ENCODE results near the gene SLC2A14. TPM values are rescaled to one million over a fixed set of nuclear protein-coding genes. Genes with fewer than 3 reads are reported as not detected.

SLC2A14 gene
- total RNA-seq, 1 donor from 2014 or later = 2.8 TPM

- Histone ChIP-seq H3K36me3 (ENCODE audit: insufficient read depth, low read length) (no peaks in the 10 kb centered on the region), H3K4me3 (ENCODE audit: insufficient read depth, low read depth, low read length) (no peak overlapping the region), H4K20me1 (ENCODE audit: insufficient read depth, low read length) (no peaks in the 10 kb centered on the region), H3K4me2 (ENCODE audit: low read length) (no peak overlapping the region), H3K4me1 (ENCODE audit: insufficient read depth, low read length) (no peaks in the 10 kb centered on the region), H3K27me3 (ENCODE audit: insufficient read depth, low read length) (no peaks in the 10 kb centered on the region), H3K27ac (ENCODE audit: low read depth, low read length) (no peak overlapping the region), H3K9ac (ENCODE audit: low read length) (no peak overlapping the region), H2AFZ (ENCODE audit: low read depth, low read length) (no peak overlapping the region), H3K79me2 (ENCODE audit: insufficient read depth, low read length) (no peaks in the 10 kb centered on the region), H3K9me3 (ENCODE audit: insufficient read depth, low read depth, low read length) (no peaks in the 10 kb centered on the region)
- DNase-seq (ENCODE audit: low read depth) = no peak
- H3K36me3 Mint-ChIP-seq (ENCODE audit: low read depth, unreplicated experiment) = no peaks in the 10 kb centered on the region
- peaks cover 2% of the 10 kb centered on the region for H3K27me3 Mint-ChIP-seq (ENCODE audit: low read depth, unreplicated experiment)
- TF ChIP-seq EZH2 (IDR thresholded peaks at IDR 0.05; ENCODE audit: insufficient read depth, low read length) = no peak
- H3K9me3 Mint-ChIP-seq (ENCODE audit: unreplicated experiment) = no peaks in the 10 kb centered on the region
- no peaks in the 10 kb centered on the region for H3K4me1 Mint-ChIP-seq (ENCODE audit: low read depth, unreplicated experiment)
- no peak overlapping the region for H3K4me3 Mint-ChIP-seq (ENCODE audit: unreplicated experiment)
- no peak for FAIRE-seq
- H3K27ac Mint-ChIP-seq (ENCODE audit: unreplicated experiment) = no peak overlapping the region
Observed at GRCh38 chr12:7782055-7782454, 90.7 kb downstream of the SLC2A14 start.

DNA sequence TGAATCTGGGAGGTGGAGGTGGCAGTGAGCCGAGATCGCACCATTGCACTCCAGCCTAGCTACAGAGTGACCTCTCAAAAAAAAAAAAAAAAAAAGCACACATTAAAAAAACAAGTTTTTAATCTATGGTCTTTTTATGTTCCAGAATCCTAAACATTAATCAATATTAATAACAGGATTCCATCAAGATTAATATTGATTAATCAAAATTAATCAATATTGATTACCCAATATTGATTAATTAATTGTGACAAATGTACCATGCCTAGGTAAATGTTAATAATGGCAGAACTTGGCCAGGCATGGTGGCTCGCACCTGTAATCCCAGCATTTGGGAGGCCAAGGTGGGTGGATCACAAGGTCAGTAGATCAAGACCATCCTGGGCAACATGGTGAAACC is 91.4 kb downstream of the SLC2A14 start:
- H3K36me3 Mint-ChIP-seq (ENCODE audit: low read depth, unreplicated experiment) = no peaks in the 10 kb centered on the region
- no peaks in the 10 kb centered on the region for H3K27me3 Mint-ChIP-seq (ENCODE audit: low read depth, unreplicated experiment)
- FAIRE-seq = no peak

DNA sequence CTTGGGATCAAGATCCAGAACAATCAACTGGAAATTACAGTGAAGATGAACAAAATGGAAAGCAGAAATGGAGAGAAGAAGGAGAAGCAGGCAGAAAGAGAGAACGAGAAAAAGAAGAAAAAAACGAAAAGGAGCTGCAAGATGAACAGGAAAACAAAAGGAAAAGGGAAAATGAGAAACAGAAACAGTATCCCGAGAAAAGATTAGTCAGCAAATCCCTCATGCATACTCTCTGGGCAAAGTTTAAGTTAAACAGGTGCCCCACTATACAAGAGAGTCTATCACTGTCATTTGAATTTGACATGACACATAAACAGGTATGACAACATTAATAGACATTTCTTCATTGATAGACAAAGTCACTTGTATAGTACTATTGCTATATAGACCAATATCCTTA is 102.7 kb downstream of the SLC2A14 start:
- TF ChIP-seq EZH2 (IDR thresholded peaks at IDR 0.05; ENCODE audit: insufficient read depth, low read length) = no peak
- TF ChIP-seq CTCF (IDR thresholded peaks at IDR 0.05; ENCODE audit: insufficient read depth, low read depth, low read length) = no peak
- no peaks in the 10 kb centered on the region for H3K36me3 Mint-ChIP-seq (ENCODE audit: low read depth, unreplicated experiment)

More for the DNA sequence above, 91.4 kb downstream of the SLC2A14 start:
- no peak overlapping the region for H3K27ac Mint-ChIP-seq (ENCODE audit: unreplicated experiment)
- H3K27ac ChIP-seq (ENCODE audit: low read depth, low read length) = no peak overlapping the region
- no peak overlapping the region for H3K4me2 ChIP-seq (ENCODE audit: low read length)
- no peaks in the 10 kb centered on the region for H3K4me1 Mint-ChIP-seq (ENCODE audit: low read depth, unreplicated experiment)
- H3K36me3 ChIP-seq (ENCODE audit: insufficient read depth, low read length) = no peaks in the 10 kb centered on the region
- no peak overlapping the region for H3K4me3 ChIP-seq (ENCODE audit: insufficient read depth, low read depth, low read length)
- no peak overlapping the region for H2AFZ ChIP-seq (ENCODE audit: low read depth, low read length)
- H4K20me1 ChIP-seq (ENCODE audit: insufficient read depth, low read length) = no peaks in the 10 kb centered on the region
- no peaks in the 10 kb centered on the region for H3K79me2 ChIP-seq (ENCODE audit: insufficient read depth, low read length)
- no peak overlapping the region for H3K4me3 Mint-ChIP-seq (ENCODE audit: unreplicated experiment)
- H3K9me3 Mint-ChIP-seq (ENCODE audit: unreplicated experiment) = no peaks in the 10 kb centered on the region
- no peaks in the 10 kb centered on the region for H3K4me1 ChIP-seq (ENCODE audit: insufficient read depth, low read length)
- DNase-seq (ENCODE audit: low read depth) = no peak
- H3K27me3 ChIP-seq (ENCODE audit: insufficient read depth, low read length) = no peaks in the 10 kb centered on the region
- no peaks in the 10 kb centered on the region for H3K9me3 ChIP-seq (ENCODE audit: insufficient read depth, low read depth, low read length)
- no peak overlapping the region for H3K9ac ChIP-seq (ENCODE audit: low read length)
- TF ChIP-seq EZH2 (IDR thresholded peaks at IDR 0.05; ENCODE audit: insufficient read depth, low read length) (no peak), CTCF (IDR thresholded peaks at IDR 0.05; ENCODE audit: insufficient read depth, low read depth, low read length) (no peak)

More for the DNA sequence above, 102.7 kb downstream of the SLC2A14 start:
- no peaks in the 10 kb centered on the region for H4K20me1 ChIP-seq (ENCODE audit: insufficient read depth, low read length)
- no peaks in the 10 kb centered on the region for H3K4me1 ChIP-seq (ENCODE audit: insufficient read depth, low read length)
- no peak for DNase-seq (ENCODE audit: low read depth)
- no peaks in the 10 kb centered on the region for H3K9me3 Mint-ChIP-seq (ENCODE audit: unreplicated experiment)
- H3K4me2 ChIP-seq (ENCODE audit: low read length) = no peak overlapping the region
- H3K4me3 Mint-ChIP-seq (ENCODE audit: unreplicated experiment) = no peak overlapping the region
- H3K79me2 ChIP-seq (ENCODE audit: insufficient read depth, low read length) = no peaks in the 10 kb centered on the region
- H3K9me3 ChIP-seq (ENCODE audit: insufficient read depth, low read depth, low read length) = no peaks in the 10 kb centered on the region
- H3K27me3 ChIP-seq (ENCODE audit: insufficient read depth, low read length) = no peaks in the 10 kb centered on the region
- no peaks in the 10 kb centered on the region for H3K36me3 ChIP-seq (ENCODE audit: insufficient read depth, low read length)
- H3K9ac ChIP-seq (ENCODE audit: low read length) = no peak overlapping the region
- no peaks in the 10 kb centered on the region for H3K27me3 Mint-ChIP-seq (ENCODE audit: low read depth, unreplicated experiment)
- no peak overlapping the region for H3K27ac Mint-ChIP-seq (ENCODE audit: unreplicated experiment)
- H3K4me3 ChIP-seq (ENCODE audit: insufficient read depth, low read depth, low read length) = no peak overlapping the region
- no peaks in the 10 kb centered on the region for H3K4me1 Mint-ChIP-seq (ENCODE audit: low read depth, unreplicated experiment)
- H3K27ac ChIP-seq (ENCODE audit: low read depth, low read length) = no peak overlapping the region
- no peak for FAIRE-seq
- no peak overlapping the region for H2AFZ ChIP-seq (ENCODE audit: low read depth, low read length)

Other genes starting within 250 kb of the SLC2A14 start
- not detected in 2 replicates for gene APOBEC1, start 207.0 kb downstream of the SLC2A14 start, total RNA-seq
- gene GDF3, start 177.1 kb downstream of the SLC2A14 start, total RNA-seq = not detected in 2 replicates
- not detected in 2 replicates for gene DPPA3, start 161.5 kb downstream of the SLC2A14 start, total RNA-seq
- not detected in 2 replicates for gene CLEC4C, start 125.5 kb downstream of the SLC2A14 start, total RNA-seq
- gene NANOGNB, start 107.7 kb downstream of the SLC2A14 start, total RNA-seq = not detected in 2 replicates
- gene NANOG, start 83.5 kb downstream of the SLC2A14 start, total RNA-seq = 0.16 and 0.94 TPM in 2 replicates
- gene SLC2A3, start 63.3 kb upstream of the SLC2A14 start, total RNA-seq = 178 and 389 TPM in 2 replicates
- gene FOXJ2, start 159.8 kb upstream of the SLC2A14 start, total RNA-seq = 16.0 and 16.9 TPM in 2 replicates
- 7.1 and 8.3 TPM in 2 replicates for gene C3AR1, start 193.4 kb upstream of the SLC2A14 start, total RNA-seq
- gene NECAP1, start 209.4 kb upstream of the SLC2A14 start, total RNA-seq = 27.6 and 30.9 TPM in 2 replicates